Measurements from ENCODE around the gene ACSL1.
"Not testable (repeated sequence)": the region's sequence is repeated elsewhere in the genome, so short reads cannot be mapped to it uniquely, and the experiment has no call there.

The ACSL1 gene

DNA sequence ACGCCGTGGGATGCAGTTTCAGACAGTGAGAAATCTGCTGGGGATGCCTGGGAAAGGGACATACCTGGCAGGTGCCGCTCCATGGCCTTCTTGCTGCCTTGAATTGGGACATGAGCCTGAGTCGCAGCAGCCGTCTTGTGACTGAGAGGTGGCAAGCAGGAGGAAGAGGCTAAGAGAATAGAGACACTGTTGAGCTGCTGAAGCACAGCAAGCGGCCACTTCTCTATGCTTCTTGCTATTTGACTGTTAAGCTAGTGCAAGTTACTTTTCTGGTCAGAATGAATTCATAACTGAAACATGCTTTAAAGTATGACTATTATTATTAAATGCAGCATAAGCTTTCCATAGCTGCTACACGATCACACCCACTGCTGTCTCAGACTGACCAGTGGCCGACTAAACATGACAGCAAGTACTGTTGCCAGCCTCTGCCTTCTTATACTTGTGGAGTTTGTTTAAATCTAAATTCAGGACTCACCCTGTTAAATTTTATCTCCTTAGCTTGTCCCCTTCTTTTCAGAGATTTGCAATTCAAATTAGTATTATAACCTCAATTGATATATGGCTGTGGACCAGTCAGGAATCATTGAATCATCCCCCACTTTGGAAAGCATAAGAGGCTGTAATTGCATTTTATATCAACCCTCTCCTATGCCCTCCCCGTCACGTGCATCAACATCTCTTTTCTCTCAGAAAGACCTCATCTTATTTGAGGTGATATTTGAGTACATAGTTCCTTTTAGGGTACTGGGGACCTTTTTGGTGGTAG, 24.8 kb upstream of the ACSL1 start:
- H3K4me3 ChIP-seq (ENCODE audit: low read length): no peak overlapping the region
- no peaks in the 10 kb centered on the region for H3K9me3 ChIP-seq (ENCODE audit: low read length)
- H2AFZ ChIP-seq (ENCODE audit: low read depth, low read length): no peak overlapping the region
- H3K27me3 ChIP-seq (ENCODE audit: insufficient read depth, low read length): peaks cover 9% of the 10 kb centered on the region
- no peaks in the 10 kb centered on the region for H3K36me3 ChIP-seq (ENCODE audit: insufficient read depth, low read length)
- H3K4me1 ChIP-seq (ENCODE audit: insufficient read depth, low read length): no peaks in the 10 kb centered on the region

DNA sequence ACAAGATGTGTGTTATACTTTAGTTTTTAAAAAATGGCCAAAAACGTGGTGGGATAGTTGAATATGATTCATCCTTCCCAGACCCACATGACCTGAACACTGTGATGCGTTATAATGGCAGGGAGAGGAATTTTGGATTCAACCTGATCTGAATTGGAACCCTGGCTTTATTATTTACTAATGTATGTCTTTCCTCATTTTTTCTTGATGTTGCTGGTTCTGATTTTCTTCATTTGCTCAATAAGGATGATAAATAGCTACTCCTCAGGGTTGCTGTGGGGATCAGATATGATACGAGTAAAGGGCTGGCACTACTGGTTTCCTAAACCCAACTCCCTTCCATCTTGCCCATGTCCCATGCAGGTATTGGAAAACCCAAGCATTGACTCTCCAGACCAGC, 24.2 kb upstream of the ACSL1 start:
- Histone ChIP-seq H3K36me3 (ENCODE audit: insufficient read depth, low read length) (no peaks in the 10 kb centered on the region), H3K27me3 (ENCODE audit: insufficient read depth, low read length) (peaks cover 9% of the 10 kb centered on the region), H2AFZ (ENCODE audit: low read depth, low read length) (no peak overlapping the region), H3K9me3 (ENCODE audit: low read length) (no peaks in the 10 kb centered on the region), H3K4me3 (ENCODE audit: low read length) (no peak overlapping the region), H3K4me1 (ENCODE audit: insufficient read depth, low read length) (no peaks in the 10 kb centered on the region)

DNA sequence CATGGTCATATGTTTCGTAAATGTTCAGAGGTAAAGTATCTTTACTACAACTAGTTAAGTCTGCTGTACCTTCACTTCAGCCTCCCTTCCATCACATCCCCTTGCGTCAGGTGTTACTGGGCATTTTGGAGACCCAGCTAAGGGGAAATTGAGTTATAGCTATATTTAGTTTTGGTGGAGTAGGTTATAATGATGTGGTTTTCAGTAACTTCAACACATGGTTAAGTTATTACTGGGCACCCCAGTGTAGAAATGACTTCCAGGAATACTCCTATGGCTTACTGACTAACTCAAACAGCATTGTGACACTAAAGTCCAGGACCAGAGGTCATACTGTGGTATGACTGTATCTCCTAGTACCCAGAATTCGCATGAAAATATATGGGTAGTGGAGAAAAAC, 23.4 kb upstream of the ACSL1 start:
- peaks cover 9% of the 10 kb centered on the region for H3K27me3 ChIP-seq (ENCODE audit: insufficient read depth, low read length)

DNA sequence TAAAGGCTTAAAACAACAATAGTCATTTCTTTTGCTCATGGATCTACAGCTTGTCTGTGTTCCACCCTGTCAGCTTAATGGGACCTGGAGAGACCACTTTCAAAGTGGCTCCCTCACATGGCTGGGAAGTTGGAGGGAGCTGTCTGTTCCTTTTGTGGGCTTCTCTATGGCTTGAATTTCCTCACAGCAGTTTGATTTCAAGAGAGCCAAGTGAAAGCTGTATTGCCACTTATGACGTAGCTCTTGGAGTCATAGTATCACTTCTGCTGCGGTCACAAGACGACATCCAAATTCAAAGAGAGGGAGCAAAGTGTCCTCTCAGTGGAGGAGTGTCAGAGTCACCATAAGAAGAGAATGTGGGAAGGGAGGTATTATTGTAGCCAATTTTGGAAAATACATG, 22.7 kb upstream of the ACSL1 start:
- Histone ChIP-seq H2AFZ (ENCODE audit: low read depth, low read length) (no peak overlapping the region), H3K36me3 (ENCODE audit: insufficient read depth, low read length) (no peaks in the 10 kb centered on the region), H3K27me3 (ENCODE audit: insufficient read depth, low read length) (peaks cover 9% of the 10 kb centered on the region), H3K4me1 (ENCODE audit: insufficient read depth, low read length) (no peaks in the 10 kb centered on the region), H3K4me3 (ENCODE audit: low read length) (no peak overlapping the region), H3K9me3 (ENCODE audit: low read length) (no peaks in the 10 kb centered on the region)

More for the DNA sequence above, 23.4 kb upstream of the ACSL1 start:
- Histone ChIP-seq H3K4me1 (ENCODE audit: insufficient read depth, low read length) (no peaks in the 10 kb centered on the region), H2AFZ (ENCODE audit: low read depth, low read length) (no peak overlapping the region), H3K9me3 (ENCODE audit: low read length) (no peaks in the 10 kb centered on the region), H3K4me3 (ENCODE audit: low read length) (no peak overlapping the region), H3K36me3 (ENCODE audit: insufficient read depth, low read length) (no peaks in the 10 kb centered on the region)

DNA sequence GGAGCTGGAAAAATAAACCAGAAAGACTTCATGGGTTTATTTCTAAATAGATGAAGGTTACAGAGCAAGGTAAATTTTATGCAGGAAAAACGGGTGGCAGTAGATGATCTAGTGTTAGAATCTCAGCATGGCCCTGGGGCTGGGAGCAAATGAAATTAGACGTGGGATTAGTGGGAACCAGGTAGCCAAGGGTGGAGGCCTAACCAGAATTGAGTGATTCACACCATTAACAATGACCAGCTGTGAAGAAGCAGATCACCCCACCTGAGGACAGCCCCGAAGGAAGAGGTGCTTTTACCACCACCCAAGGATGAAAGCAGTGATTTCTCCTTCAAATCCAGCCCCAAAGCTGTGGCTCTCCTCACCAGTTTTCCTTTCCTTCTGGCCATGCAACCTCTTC, 20.8 kb upstream of the ACSL1 start:
- H3K4me3 ChIP-seq (ENCODE audit: low read length): no peak overlapping the region
- peaks cover 11% of the 10 kb centered on the region for H3K27me3 ChIP-seq (ENCODE audit: insufficient read depth, low read length)
- H3K36me3 ChIP-seq (ENCODE audit: insufficient read depth, low read length): no peaks in the 10 kb centered on the region
- H3K4me1 ChIP-seq (ENCODE audit: insufficient read depth, low read length): no peaks in the 10 kb centered on the region
- H2AFZ ChIP-seq (ENCODE audit: low read depth, low read length): no peak overlapping the region
- no peaks in the 10 kb centered on the region for H3K9me3 ChIP-seq (ENCODE audit: low read length)

DNA sequence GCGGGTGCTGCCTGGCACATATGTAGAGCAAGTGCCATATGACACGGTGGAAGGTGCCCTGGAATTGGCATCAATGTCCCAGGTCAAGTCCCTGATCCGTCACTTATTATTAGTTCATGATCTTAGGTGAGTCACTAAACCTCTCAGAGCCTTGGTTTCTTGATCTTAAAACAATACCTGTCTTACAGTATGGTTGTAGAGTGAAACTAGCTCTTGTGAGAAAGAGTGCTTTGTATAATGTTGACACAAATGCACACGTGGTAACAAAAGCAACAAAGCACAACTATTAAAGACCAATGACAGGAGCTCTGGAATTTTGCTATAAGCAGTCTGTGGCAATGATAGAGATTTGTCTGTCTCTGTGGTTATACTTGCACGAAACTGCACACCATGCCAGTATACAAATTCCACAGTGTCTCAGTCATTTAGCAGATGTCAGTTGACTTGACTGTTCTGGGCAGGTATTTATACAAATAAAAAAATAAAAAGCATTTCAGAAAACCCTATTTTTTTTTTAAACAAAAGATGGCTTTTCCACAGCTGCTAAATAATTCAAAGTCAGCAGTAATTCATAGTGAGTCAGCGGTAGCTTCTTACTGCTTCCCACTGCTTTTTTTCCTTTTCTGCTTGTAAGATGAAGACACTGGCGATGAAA, 19.7 kb upstream of the ACSL1 start:
- Histone ChIP-seq H3K4me1 (ENCODE audit: insufficient read depth, low read length) (no peaks in the 10 kb centered on the region), H3K36me3 (ENCODE audit: insufficient read depth, low read length) (no peaks in the 10 kb centered on the region), H2AFZ (ENCODE audit: low read depth, low read length) (no peak overlapping the region), H3K9me3 (ENCODE audit: low read length) (no peaks in the 10 kb centered on the region), H3K27me3 (ENCODE audit: insufficient read depth, low read length) (peaks cover 4% of the 10 kb centered on the region), H3K4me3 (ENCODE audit: low read length) (no peak overlapping the region)

DNA sequence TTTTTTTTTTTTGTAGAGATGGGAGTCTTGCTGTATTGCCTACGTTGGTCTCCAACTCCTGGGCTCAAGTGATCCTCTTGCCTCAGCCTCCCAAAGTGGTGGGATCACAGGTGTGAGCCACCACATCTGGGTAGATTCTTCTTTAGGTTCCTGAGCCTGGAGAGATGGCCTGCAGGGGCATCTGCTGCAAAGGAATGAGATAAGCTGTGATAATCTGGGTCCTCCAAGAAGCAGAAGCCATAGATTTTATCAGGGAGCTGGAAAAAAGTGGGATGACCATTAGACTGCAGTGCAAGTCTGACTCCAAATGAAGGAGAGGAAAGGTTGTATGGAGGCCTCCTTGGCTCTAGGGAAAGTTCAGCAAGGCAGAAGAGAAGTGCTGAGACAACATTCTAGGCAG, 19.0 kb upstream of the ACSL1 start:
- no peaks in the 10 kb centered on the region for H3K9me3 ChIP-seq (ENCODE audit: low read length)
- H3K36me3 ChIP-seq (ENCODE audit: insufficient read depth, low read length): no peaks in the 10 kb centered on the region
- no peak overlapping the region for H2AFZ ChIP-seq (ENCODE audit: low read depth, low read length)
- no peaks in the 10 kb centered on the region for H3K4me1 ChIP-seq (ENCODE audit: insufficient read depth, low read length)
- peaks cover 4% of the 10 kb centered on the region for H3K27me3 ChIP-seq (ENCODE audit: insufficient read depth, low read length)
- no peak overlapping the region for H3K4me3 ChIP-seq (ENCODE audit: low read length)

DNA sequence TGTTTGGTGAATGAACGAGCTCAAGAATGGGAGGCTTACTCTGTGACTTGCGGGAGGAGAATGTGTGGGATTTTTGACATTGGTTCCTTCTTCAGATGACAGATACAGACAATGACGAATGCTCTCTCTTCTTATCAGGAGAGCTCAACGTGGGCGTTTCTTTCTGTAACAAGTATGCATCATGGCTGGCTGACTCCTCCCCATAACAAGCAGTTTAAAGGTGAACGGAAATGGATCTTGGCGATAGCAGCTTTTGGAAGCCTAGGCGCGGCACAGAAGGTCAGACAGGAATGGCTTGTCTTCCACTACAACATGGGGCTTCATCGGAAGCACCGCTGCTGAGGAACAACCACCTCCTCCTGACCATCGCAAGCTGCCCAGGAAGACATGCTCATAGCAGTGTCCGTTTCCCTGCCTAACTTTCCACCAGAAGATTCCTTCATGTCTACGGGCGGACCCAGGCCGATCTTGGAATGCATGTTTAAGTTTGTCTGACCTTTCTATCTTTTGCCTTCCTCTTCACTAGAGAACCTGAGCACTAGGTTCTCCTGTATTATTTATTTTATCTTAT, 18.3 kb upstream of the ACSL1 start:
- Histone ChIP-seq H2AFZ (ENCODE audit: low read depth, low read length) (no peak overlapping the region), H3K4me3 (ENCODE audit: low read length) (no peak overlapping the region), H3K9me3 (ENCODE audit: low read length) (no peaks in the 10 kb centered on the region), H3K4me1 (ENCODE audit: insufficient read depth, low read length) (no peaks in the 10 kb centered on the region), H3K27me3 (ENCODE audit: insufficient read depth, low read length) (peaks cover 4% of the 10 kb centered on the region), H3K36me3 (ENCODE audit: insufficient read depth, low read length) (no peaks in the 10 kb centered on the region)

DNA sequence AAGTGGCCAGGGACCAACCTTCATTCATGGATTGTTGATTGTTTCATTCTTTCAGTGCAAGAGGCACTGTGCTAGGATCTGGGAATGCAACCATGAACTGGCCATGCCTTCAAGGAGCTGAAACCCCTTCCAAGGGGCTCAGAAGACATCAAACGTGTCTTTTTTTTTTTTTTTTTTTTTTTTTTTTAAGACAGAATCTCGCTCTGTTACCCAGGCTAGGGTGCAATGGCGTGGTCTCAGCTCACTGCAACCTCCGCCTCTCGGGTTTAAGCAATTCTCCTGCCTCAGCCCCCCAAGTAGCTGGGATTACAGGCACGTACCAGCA, 13.3 kb upstream of the ACSL1 start:
- not testable (repeated sequence) for H3K27me3 ChIP-seq (ENCODE audit: insufficient read depth, low read length); H3K4me1 ChIP-seq (ENCODE audit: insufficient read depth, low read length); H3K4me3 ChIP-seq (ENCODE audit: low read length); H2AFZ ChIP-seq (ENCODE audit: low read depth, low read length); H3K36me3 ChIP-seq (ENCODE audit: insufficient read depth, low read length); H3K9me3 ChIP-seq (ENCODE audit: low read length)

DNA sequence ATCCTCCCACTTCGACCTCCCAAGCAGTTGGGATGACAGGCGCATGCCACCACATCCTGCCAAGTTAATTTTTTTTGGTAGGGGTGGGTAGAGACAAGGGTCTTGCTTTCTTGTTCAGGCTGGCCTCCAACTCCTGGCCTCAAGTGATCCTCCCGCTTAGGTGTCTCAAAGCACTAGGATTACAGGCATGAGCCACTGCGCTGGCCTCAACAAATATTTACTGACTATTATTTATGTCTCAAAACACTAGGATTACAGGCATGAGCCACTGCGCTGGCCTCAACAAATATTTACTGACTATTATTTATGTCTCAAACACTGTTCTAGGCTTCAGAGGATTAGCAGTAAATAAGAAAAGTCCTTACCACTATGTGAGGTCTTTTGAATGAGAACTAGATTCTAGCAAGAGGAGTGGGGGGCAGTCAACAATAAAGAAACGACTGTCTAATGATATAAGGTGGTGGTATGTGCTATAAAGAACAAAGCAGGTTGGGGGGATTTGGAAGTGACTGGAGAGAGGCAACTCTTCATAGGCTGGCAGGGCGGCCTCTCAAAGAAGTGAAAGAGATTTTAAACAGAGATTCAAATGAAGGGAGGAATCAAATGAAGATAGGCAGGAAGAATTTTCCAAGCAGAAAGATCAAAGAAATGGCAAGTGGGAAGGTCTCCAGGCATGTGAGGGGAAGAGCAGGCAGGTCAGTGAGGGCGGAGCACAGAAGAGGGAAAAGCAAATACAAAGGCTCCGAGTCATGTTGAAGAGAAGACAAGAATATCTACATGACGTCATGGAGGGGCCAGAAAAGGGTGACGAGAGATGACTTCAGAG, 12.7 kb upstream of the ACSL1 start:
- Histone ChIP-seq H3K9me3 (ENCODE audit: low read length) (no peaks in the 10 kb centered on the region), H3K4me3 (ENCODE audit: low read length) (no peak overlapping the region), H3K4me1 (ENCODE audit: insufficient read depth, low read length) (no peaks in the 10 kb centered on the region), H3K27me3 (ENCODE audit: insufficient read depth, low read length) (peaks cover 8% of the 10 kb centered on the region), H3K36me3 (ENCODE audit: insufficient read depth, low read length) (no peaks in the 10 kb centered on the region), H2AFZ (ENCODE audit: low read depth, low read length) (no peak overlapping the region)

DNA sequence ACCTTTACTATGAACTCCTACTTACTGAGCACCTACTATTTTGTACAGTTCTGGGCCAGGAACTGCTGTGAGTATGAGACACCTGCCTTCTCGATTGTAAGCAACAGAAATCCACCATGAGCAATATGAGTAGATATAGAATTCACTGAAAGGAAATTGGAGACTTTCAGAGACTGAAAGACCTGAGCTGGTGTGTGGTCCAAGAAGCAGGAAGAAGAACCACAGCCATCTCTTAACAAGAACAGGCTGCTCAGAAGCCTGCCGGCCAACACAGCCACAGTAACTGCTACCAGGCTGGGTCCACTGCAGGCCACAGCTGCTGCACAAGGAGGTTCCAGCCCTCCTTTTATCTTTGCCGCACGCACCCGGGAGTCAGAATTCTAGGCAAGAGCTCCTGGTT, 10.8 kb upstream of the ACSL1 start:
- no peaks in the 10 kb centered on the region for H3K36me3 ChIP-seq (ENCODE audit: insufficient read depth, low read length)
- H2AFZ ChIP-seq (ENCODE audit: low read depth, low read length): no peak overlapping the region
- peaks cover 16% of the 10 kb centered on the region for H3K27me3 ChIP-seq (ENCODE audit: insufficient read depth, low read length)
- H3K4me1 ChIP-seq (ENCODE audit: insufficient read depth, low read length): no peaks in the 10 kb centered on the region
- H3K9me3 ChIP-seq (ENCODE audit: low read length): no peaks in the 10 kb centered on the region
- H3K4me3 ChIP-seq (ENCODE audit: low read length): no peak overlapping the region

DNA sequence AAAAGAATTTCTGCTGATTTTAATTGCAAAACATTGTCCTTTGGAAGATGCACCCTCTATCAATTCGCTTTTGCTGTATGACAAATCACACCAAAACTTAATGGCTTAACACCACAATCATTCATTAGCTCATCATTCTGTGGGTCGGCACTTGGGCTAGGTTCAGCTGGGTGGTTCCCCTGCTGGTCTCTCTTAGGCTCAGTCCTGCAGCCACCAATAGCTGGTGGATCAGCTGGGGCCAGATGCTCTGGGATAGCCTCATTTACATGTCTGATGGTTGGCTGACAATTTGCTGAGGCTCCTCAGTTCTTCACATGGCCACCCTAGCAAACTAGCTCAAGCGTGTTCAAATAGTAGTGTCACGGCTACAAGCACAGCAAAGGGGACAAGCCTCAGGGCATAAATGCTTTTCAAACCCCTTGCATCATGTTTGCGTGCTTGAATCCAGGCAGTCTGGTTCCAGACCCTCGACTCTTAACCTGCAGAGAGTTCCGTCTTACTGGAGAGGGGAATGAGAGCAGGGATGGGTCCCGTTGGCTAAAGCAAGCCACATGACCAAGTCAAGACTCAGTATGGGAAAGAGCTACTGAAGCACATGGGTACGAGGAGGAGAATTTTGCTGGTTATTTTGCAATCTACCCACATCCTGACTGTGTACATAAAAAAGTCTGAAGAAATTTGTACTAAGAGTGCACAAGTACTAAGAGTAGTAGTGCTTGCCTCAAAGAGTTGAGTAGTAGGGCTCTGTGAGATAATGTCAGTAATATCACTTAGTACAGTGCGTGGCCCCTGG, 7.5 kb upstream of the ACSL1 start:
- H3K9me3 ChIP-seq (ENCODE audit: low read length): no peaks in the 10 kb centered on the region
- no peak overlapping the region for H2AFZ ChIP-seq (ENCODE audit: low read depth, low read length)
- H3K36me3 ChIP-seq (ENCODE audit: insufficient read depth, low read length): no peaks in the 10 kb centered on the region
- peaks cover 26% of the 10 kb centered on the region for H3K27me3 ChIP-seq (ENCODE audit: insufficient read depth, low read length)
- H3K4me1 ChIP-seq (ENCODE audit: insufficient read depth, low read length): no peaks in the 10 kb centered on the region
- H3K4me3 ChIP-seq (ENCODE audit: low read length): no peak overlapping the region

All from neuron (in vitro differentiated cells).